T-helper 1 cell treated with Interleukin-12 subunit alpha and Interleukin-12 subunit beta and Interleukin-4 antibody, amounts not matched to agents 30 μg/mL and 1 μg/mL, for 36 hours (primary cell): ENCODE measurements around the gene CRX.
"Not testable (repeated sequence)": the region's sequence is repeated elsewhere in the genome, so short reads cannot be mapped to it uniquely, and the experiment has no call there.

ENCODE experiments used
- H3K27ac Mint-ChIP-seq: one replicate; pipeline ENCODE4 v1.8.0; 2021; ENCODE audit warnings: mild to moderate bottlenecking, mixed read lengths
- H3K27me3 Mint-ChIP-seq: one replicate; pipeline ENCODE4 v1.8.0; 2021; ENCODE audit warnings: low read depth, mixed read lengths
- H3K36me3 Mint-ChIP-seq: one replicate; pipeline ENCODE4 v1.8.0; 2021; ENCODE audit warnings: low read depth, mixed read lengths
- H3K4me1 Mint-ChIP-seq: one replicate; pipeline ENCODE4 v1.8.0; 2021; ENCODE audit warnings: low read depth, mixed read lengths
- H3K4me3 Mint-ChIP-seq: one replicate; pipeline ENCODE4 v1.8.0; 2021; ENCODE audit warnings: mild to moderate bottlenecking, moderate library complexity, mixed read lengths
- H3K9me3 Mint-ChIP-seq: one replicate; pipeline ENCODE4 v1.8.0; 2021; ENCODE audit warnings: mixed read lengths

CRX gene

DNA sequence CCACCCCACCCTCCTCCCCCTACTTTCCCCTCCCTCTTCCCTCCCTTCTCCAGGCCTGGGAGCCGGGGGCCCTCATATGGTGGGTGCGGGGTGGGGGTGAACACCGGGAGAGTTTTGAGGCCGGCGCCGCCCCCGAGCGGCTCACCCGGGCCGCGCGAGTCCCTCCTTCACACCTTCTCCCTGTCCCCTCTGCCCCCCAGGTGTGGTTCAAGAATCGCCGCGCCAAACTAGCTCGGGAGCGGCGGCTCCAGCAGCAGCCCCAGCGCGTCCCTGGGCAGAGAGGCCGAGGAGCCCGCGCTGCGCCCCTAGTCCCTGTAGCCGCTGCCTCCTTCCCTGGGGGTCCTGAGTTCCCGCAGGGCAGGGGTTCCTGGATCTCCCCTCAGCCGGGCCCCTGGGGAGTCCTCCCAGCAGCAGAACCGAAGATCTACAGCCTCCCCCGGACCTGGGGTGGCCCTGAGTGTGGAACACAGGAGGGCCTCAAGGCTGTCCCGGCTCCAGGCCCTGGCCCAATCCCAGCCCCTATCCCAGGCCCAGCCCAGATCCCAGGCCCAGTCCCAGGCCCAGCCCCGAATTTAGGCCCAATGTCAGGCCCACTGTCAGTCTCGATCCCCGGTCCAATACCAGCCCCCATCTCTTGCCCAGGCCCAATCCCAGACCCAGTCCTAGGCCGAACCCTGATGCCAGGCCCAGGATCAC lies 39.0 kb downstream of the CRX start:
- no peaks in the 10 kb centered on the region for H3K4me1 Mint-ChIP-seq
- H3K27me3 Mint-ChIP-seq: peaks cover 9% of the 10 kb centered on the region
- H3K36me3 Mint-ChIP-seq: no peaks in the 10 kb centered on the region
- no peak overlapping the region for H3K27ac Mint-ChIP-seq
- no peaks in the 10 kb centered on the region for H3K9me3 Mint-ChIP-seq
- H3K4me3 Mint-ChIP-seq: no peak overlapping the region

DNA sequence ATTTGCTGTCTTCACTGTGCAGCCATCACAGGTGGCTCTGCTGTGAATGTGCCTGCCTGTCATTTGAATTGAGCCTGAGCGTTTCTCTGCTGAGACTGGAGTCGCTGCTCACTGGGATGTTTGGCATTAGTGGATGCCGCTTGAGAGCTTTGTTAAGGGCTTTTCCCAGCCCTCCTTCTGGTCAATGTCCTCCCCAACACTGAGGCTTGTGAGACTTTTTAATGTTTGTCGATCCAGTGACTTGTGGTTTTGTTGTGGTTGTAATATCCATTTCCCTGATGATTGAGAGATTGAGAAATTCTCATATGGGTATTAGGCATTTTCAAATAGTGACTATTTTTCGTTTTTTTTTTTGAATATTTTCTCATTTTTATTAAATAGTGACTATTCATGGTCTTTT lies 39.9 kb downstream of the CRX start:
- H3K36me3 Mint-ChIP-seq: no peaks in the 10 kb centered on the region
- H3K4me1 Mint-ChIP-seq: no peaks in the 10 kb centered on the region
- no peak overlapping the region for H3K4me3 Mint-ChIP-seq
- H3K27me3 Mint-ChIP-seq: peaks cover 9% of the 10 kb centered on the region
- no peak overlapping the region for H3K27ac Mint-ChIP-seq
- H3K9me3 Mint-ChIP-seq: no peaks in the 10 kb centered on the region

DNA sequence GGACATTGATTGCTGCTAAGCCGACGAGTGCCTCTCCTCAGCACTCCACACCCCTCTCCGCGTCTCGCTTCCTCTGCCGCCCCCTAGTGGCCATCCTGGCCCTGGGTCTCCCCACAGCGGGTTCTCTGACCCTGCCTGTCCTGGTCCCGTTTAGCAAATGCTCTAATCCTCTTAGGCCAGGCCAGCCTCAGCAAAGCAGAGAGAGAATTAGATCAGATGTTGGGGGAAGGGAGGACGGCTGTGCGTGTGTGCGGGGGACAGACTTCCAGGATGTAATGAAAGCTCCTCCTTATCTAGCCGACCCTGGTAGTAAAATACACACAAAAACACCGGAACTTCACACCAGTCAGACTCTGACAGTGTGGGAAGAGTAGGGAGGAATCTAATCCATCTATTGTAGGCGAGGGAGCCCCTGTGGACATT lies 41.8 kb downstream of the CRX start:
- Mint-ChIP-seq H3K27me3 (peaks cover 9% of the 10 kb centered on the region), H3K36me3 (no peaks in the 10 kb centered on the region), H3K27ac (no peak overlapping the region), H3K9me3 (no peaks in the 10 kb centered on the region), H3K4me1 (no peaks in the 10 kb centered on the region), H3K4me3 (no peak overlapping the region)

- H3K9me3 Mint-ChIP-seq: no peaks in the 10 kb centered on the region
- no peak overlapping the region for H3K4me3 Mint-ChIP-seq
- H3K27ac Mint-ChIP-seq: no peak overlapping the region
- H3K4me1 Mint-ChIP-seq: peaks cover 2% of the 10 kb centered on the region
- H3K27me3 Mint-ChIP-seq: peaks cover 9% of the 10 kb centered on the region
- H3K36me3 Mint-ChIP-seq: no peaks in the 10 kb centered on the region
Observed at GRCh38 chr19:47865166-47865565, 43.4 kb downstream of the CRX start.

DNA sequence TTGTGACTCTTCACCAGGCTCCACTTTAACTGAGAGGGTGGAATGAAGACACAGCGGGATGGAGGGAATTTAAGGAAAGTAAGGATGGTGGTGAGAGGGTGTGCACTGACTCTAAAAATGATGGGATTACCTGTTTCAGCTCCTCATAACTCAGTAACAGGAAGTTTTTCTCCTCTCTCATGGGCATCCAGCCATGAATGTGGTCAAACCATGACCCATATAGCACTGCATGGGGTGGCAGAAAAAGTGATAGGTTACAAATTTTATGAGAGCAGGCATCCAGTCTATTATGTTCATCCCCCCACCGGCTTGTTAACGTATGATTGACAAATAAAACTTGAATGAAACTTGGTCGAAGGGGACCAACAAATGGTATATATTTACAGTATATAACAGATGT lies 57.2 kb downstream of the CRX start:
- Mint-ChIP-seq H3K4me1 (no peaks in the 10 kb centered on the region), H3K27ac (no peak overlapping the region), H3K9me3 (peaks cover 4% of the 10 kb centered on the region), H3K27me3 (no peaks in the 10 kb centered on the region), H3K4me3 (no peak overlapping the region), H3K36me3 (no peaks in the 10 kb centered on the region)

DNA sequence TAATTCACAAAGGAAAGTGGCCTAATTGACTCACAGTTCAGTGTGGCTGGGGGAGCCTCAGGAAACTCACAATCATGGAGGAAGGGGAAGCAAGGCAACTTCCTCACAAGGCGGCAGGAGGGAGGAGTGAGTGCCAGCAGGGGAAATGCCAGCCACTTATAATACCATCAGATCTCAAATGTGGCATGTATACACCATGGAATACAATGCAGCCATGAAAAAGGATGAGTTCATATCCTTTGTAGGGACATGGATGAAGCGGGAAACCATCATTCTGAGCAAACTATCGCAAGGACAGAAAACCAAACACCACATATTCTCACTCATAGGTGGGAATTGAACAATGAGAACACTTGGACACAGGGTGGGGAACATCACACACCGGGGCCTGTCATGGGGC lies 57.6 kb downstream of the CRX start:
- not testable (repeated sequence) for H3K9me3 Mint-ChIP-seq

GRCh38 chr19:47881757-47882156 lies 60.0 kb downstream of the CRX start:
- H3K4me3 Mint-ChIP-seq: no peak overlapping the region
- no peaks in the 10 kb centered on the region for H3K4me1 Mint-ChIP-seq
- no peak overlapping the region for H3K27ac Mint-ChIP-seq
- peaks cover 13% of the 10 kb centered on the region for H3K27me3 Mint-ChIP-seq
- no peaks in the 10 kb centered on the region for H3K36me3 Mint-ChIP-seq
- peaks cover 4% of the 10 kb centered on the region for H3K9me3 Mint-ChIP-seq

More for the DNA sequence above, 57.6 kb downstream of the CRX start:
- not testable (repeated sequence) for H3K27me3 Mint-ChIP-seq, H3K36me3 Mint-ChIP-seq, H3K4me1 Mint-ChIP-seq, H3K4me3 Mint-ChIP-seq, H3K27ac Mint-ChIP-seq

- no peaks in the 10 kb centered on the region for H3K36me3 Mint-ChIP-seq
- H3K4me3 Mint-ChIP-seq: no peak overlapping the region
- no peaks in the 10 kb centered on the region for H3K4me1 Mint-ChIP-seq
- H3K27ac Mint-ChIP-seq: no peak overlapping the region
- peaks cover 16% of the 10 kb centered on the region for H3K27me3 Mint-ChIP-seq
- H3K9me3 Mint-ChIP-seq: peaks cover 4% of the 10 kb centered on the region
Observed at GRCh38 chr19:47882890-47883289, 61.2 kb downstream of the CRX start.

DNA sequence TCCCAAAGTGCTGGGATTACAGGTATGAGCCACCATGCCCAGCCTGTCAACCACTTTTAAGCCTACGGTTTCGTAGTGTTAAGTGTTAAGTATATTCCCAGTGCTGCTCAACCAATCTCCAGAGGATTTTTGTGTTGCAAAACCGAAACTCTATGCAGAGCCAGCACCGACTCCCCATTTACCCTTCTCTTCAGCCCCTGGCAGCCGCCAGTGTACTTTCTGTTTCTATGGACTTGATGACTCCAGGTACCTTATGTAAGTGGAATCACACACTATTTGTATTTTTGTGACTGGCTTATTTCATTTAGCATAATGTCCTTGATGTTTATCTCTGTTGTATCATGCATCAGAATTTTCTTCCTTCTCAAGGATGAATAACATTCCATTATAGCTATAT lies 63.3 kb downstream of the CRX start:
- Mint-ChIP-seq H3K9me3 (no peaks in the 10 kb centered on the region), H3K27ac (no peak overlapping the region), H3K4me1 (no peaks in the 10 kb centered on the region), H3K4me3 (no peak overlapping the region), H3K27me3 (peaks cover 16% of the 10 kb centered on the region), H3K36me3 (no peaks in the 10 kb centered on the region)

DNA sequence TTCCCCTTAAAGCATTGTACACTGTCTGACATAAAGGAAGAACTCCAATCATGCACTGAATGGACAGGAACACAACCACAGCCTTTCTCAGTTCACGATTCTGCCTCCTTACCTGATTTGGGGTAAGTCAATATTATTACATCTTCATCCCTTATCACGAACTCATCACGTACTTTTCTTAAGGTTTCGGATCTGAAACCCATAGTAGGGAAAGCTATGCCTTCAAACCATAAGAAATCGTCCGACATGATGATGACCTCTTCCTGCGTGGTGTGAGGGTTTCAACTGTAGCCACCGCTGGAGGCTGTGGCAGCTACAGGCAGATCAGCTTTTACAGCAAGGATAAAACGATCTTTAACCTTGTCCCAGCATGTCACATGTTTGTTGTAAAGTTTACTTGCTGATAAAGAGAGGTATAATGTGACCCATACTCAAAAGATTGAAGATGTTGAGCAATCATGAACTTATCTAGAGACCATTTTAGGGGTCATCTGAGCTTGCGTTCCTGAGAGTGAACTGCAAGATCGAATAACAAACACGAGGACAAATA lies 64.3 kb downstream of the CRX start, which contains the start of gene SULT2A1:
TSS of gene SULT2A1 (minus strand) at position 306 of the 550 bp plus-strand sequence. CDS start at position 248, 58 bp downstream.
- H3K9me3 Mint-ChIP-seq: no peaks in the 10 kb centered on the region
- H3K4me1 Mint-ChIP-seq: no peaks in the 10 kb centered on the region
- no peak within 1 kb of the TSS for H3K4me3 Mint-ChIP-seq
- no peak within 1 kb of the TSS for H3K27ac Mint-ChIP-seq
- H3K36me3 Mint-ChIP-seq: no peaks in the 10 kb centered on the region
- H3K27me3 Mint-ChIP-seq: peaks cover 16% of the 10 kb centered on the region

DNA sequence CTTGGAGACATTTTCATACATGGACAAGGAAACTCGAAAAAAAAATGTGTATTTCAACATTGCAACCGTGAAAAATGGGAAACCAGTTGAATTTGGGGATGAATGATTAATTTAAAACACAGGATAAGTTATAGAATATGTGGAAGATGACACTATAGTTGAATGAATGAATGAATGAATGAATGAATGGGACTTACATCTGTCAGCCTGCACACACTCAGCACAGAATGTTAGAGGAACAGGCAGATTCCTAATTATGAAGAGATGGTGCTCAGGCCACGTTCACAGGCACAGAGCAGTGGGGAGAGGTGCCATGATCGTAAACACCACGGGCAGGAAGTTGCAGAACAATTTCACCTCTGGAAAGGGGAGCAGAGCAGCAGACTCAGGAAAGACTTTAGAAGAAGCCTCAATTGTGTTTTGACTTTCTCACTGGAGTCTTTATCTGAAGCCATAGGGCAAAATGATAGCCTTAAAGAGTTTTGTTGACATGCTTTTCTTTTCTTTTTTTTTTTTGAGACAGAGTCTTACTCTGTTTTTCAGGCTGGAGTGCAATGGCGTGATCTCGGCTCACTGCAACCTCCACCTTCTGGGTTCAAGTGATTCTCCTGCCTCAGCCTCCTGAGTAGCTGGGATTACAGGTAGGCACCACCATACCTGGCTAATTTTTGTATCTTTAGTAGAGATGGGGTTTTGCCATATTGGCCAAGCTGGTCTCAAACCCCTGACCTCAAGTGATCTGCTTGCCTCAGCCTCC lies 69.3 kb downstream of the CRX start:
- Mint-ChIP-seq H3K27ac (no peak overlapping the region), H3K4me1 (no peaks in the 10 kb centered on the region), H3K27me3 (peaks cover 6% of the 10 kb centered on the region), H3K36me3 (no peaks in the 10 kb centered on the region), H3K4me3 (no peak overlapping the region), H3K9me3 (peaks cover 5% of the 10 kb centered on the region)

GRCh38 chr19:47891622-47891922 lies 69.8 kb downstream of the CRX start:
- Mint-ChIP-seq H3K4me3 (no peak overlapping the region), H3K36me3 (no peaks in the 10 kb centered on the region), H3K27ac (no peak overlapping the region), H3K27me3 (peaks cover 3% of the 10 kb centered on the region), H3K4me1 (no peaks in the 10 kb centered on the region), H3K9me3 (peaks cover 5% of the 10 kb centered on the region)

- Mint-ChIP-seq H3K9me3 (peaks cover 5% of the 10 kb centered on the region), H3K27ac (no peak overlapping the region), H3K27me3 (peaks cover 3% of the 10 kb centered on the region), H3K36me3 (no peaks in the 10 kb centered on the region), H3K4me1 (no peaks in the 10 kb centered on the region), H3K4me3 (no peak overlapping the region)
Observed at GRCh38 chr19:47891923-47892666, 70.4 kb downstream of the CRX start.
